HepG2 (cell line): ENCODE results near the gene BBC3. TPM values are rescaled to one million over a fixed set of nuclear protein-coding genes. Genes with fewer than 3 reads are reported as not detected.

ENCODE experiments used
- ATAC-seq: fragments of 200-7000 bp; cut with Tn5 transposase; 3 replicates; pipeline ENCODE4 v1.9.1; 2020; ENCODE audit warnings: mild to moderate bottlenecking, moderate library complexity
- BruUV-seq: library from RNA; stranded (reverse); fragments of 400-500 nt; replicated peaks from 2 replicates; lab custom pipeline; 2021; lab: Mats Ljungman, UMichigan
- CTCF ChIA-PET: fragments of 300-600 bp; formaldehyde crosslinking; extraction: SDS; loops from one replicate; lab custom pipeline; 2021; ENCODE audit warnings: low total read pairs, inconsistent platforms, low intra/inter-chr PET ratio; lab: Yijun Ruan, JAX
- POLR2A ChIA-PET: fragments of 350-600 bp; sonication (Branson Sonifier 250); formaldehyde crosslinking; loops from one replicate; lab custom pipeline; 2020; ENCODE audit warnings: antibody characterized with exemption, inconsistent platforms; lab: Yijun Ruan, JAX
- DNase-seq: peaks from one replicate; pipeline ENCODE4 v3.0.0-alpha.2; 2015; ENCODE audit warnings: low spot score
- FAIRE-seq: peaks from 3 replicates; lab custom pipeline; 2011; peaks lifted over from hg19 to GRCh38; lab: Jason Lieb, UNC
- H2AFZ ChIP-seq: one replicate; pipeline ENCODE4 v1.6.1; 2011; ENCODE audit warnings: low read length, inconsistent platforms
- H3K27ac ChIP-seq: fragments of 300-600 bp; 3 replicates; pipeline ENCODE4 v1.8.0; 2011; ENCODE audit warnings: mixed run types, mild to moderate bottlenecking, mixed read lengths, low read length, inconsistent platforms; ENCODE audit not compliant: insufficient read depth; ENCODE audit errors: extremely low read length
- H3K27me3 ChIP-seq, 2 experiments: fragments of 200-600 bp in 1 of 2; 2 replicates in 1 of 2; 3 replicates in 1 of 2; pipeline versions ENCODE4 v1.6.0 to v1.8.0; 2011; ENCODE audit warnings: low read length in 2 of 2, mild to moderate bottlenecking in 2 of 2, moderate library complexity in 2 of 2, inconsistent platforms in 1 of 2; ENCODE audit not compliant: insufficient read depth in 2 of 2, control insufficient read depth in 1 of 2
- H3K36me3 ChIP-seq, 2 experiments: fragments of 200-600 bp in 1 of 2; replicated peaks in 1 of 2; 2 replicates in 1 of 2; 3 replicates in 1 of 2; pipeline versions ENCODE4 v1.5.1 to v1.8.0; 2011; ENCODE audit warnings: low read length in 2 of 2, inconsistent platforms in 1 of 2; ENCODE audit not compliant: insufficient read depth in 2 of 2, control insufficient read depth in 1 of 2
- H3K4me1 ChIP-seq: 2 replicates; pipeline ENCODE4 v1.5.1; 2012; ENCODE audit warnings: low read length, inconsistent platforms; ENCODE audit not compliant: insufficient read depth
- H3K4me2 ChIP-seq: 2 replicates; pipeline ENCODE4 v1.6.0; 2011; ENCODE audit warnings: low read depth, low read length, inconsistent platforms
- H3K4me3 ChIP-seq, 3 experiments: fragments of 200-600 bp in 1 of 3; sonication (generic), shearing (Covaris generic) in 1 of 3; replicated peaks in 1 of 3; 2 replicates each; pipeline ENCODE4 v1.5.1; 2011 to 2016; ENCODE audit warnings: low read length in 3 of 3, inconsistent platforms in 2 of 3, low read depth in 2 of 3, mild to moderate bottlenecking in 2 of 3, control low read depth in 1 of 3, mixed read lengths in 1 of 3; ENCODE audit not compliant: insufficient read depth in 1 of 3
- H3K79me2 ChIP-seq: one replicate; pipeline ENCODE4 v1.6.1; 2011; ENCODE audit warnings: low read length, inconsistent platforms; ENCODE audit not compliant: insufficient read depth
- H3K9ac ChIP-seq: 2 replicates; pipeline ENCODE4 v1.6.0; 2011; ENCODE audit warnings: mild to moderate bottlenecking, low read depth, low read length, inconsistent platforms; ENCODE audit not compliant: insufficient read depth
- H3K9me3 ChIP-seq: 2 replicates; pipeline ENCODE4 v1.5.1; 2012; ENCODE audit warnings: mild to moderate bottlenecking, low read length
- H4K20me1 ChIP-seq: 2 replicates; pipeline ENCODE4 v1.6.0; 2011; ENCODE audit warnings: inconsistent platforms, mild to moderate bottlenecking, low read length, moderate library complexity; ENCODE audit not compliant: insufficient read depth
- ATF3 ChIP-seq: sonication (generic); formaldehyde crosslinking; IDR thresholded peaks from 2 replicates; pipeline ENCODE4 v1.4.0; 2020; ENCODE audit warnings: missing genetic modification reagents
- CENPBD1 ChIP-seq: sonication (generic); formaldehyde crosslinking; IDR thresholded peaks from 2 replicates; pipeline ENCODE4 v1.8.0; 2022; ENCODE audit warnings: missing genetic modification reagents, low read depth, mild to moderate bottlenecking, borderline replicate concordance
- FOXK1 ChIP-seq: sonication (generic); formaldehyde crosslinking; IDR thresholded peaks from 2 replicates; pipeline ENCODE4 v1.4.0; 2020; ENCODE audit warnings: low read depth, missing genetic modification reagents, borderline replicate concordance
- HMG20A ChIP-seq: IDR thresholded peaks from 2 replicates; pipeline ENCODE4 v1.6.1; 2016; ENCODE audit warnings: borderline replicate concordance
- HOXA9 ChIP-seq: sonication (generic); formaldehyde crosslinking; IDR thresholded peaks from 2 replicates; pipeline ENCODE4 v1.8.1; 2022; ENCODE audit warnings: missing genetic modification reagents, mild to moderate bottlenecking, moderate library complexity, borderline replicate concordance
- KDM5A ChIP-seq: fragments of 200-600 bp; sonication (generic); IDR thresholded peaks from 2 replicates; pipeline ENCODE4 v1.7.0; 2018; ENCODE audit warnings: antibody characterized with exemption, mild to moderate bottlenecking, low read length, borderline replicate concordance
- KMT2A ChIP-seq: sonication (generic); formaldehyde crosslinking; IDR thresholded peaks from 2 replicates; pipeline ENCODE4 v1.4.0; 2020; ENCODE audit warnings: missing genetic modification reagents
- MED1 ChIP-seq: sonication (generic); formaldehyde crosslinking; IDR thresholded peaks from 2 replicates; pipeline ENCODE4 v1.4.0; 2020; ENCODE audit warnings: missing genetic modification reagents
- NFYC ChIP-seq: IDR thresholded peaks from 2 replicates; pipeline ENCODE4 v1.6.1; 2016; ENCODE audit warnings: missing genetic modification reagents, missing compliant biosample characterization
- SMAD1 ChIP-seq: sonication (generic); formaldehyde crosslinking; IDR thresholded peaks from 2 replicates; pipeline ENCODE4 v1.4.0; 2020; ENCODE audit warnings: missing genetic modification reagents, low read depth, mild to moderate bottlenecking, borderline replicate concordance
- SP140L ChIP-seq: sonication (generic); formaldehyde crosslinking; IDR thresholded peaks from 2 replicates; pipeline ENCODE4 v1.4.0; 2020; ENCODE audit warnings: missing genetic modification reagents, borderline replicate concordance
- TFDP2 ChIP-seq: sonication (generic); formaldehyde crosslinking; IDR thresholded peaks from 2 replicates; pipeline ENCODE4 v1.4.0; 2020; ENCODE audit warnings: missing genetic modification reagents
- ZNF264 ChIP-seq: sonication (generic); formaldehyde crosslinking; IDR thresholded peaks from 2 replicates; pipeline ENCODE4 v1.4.0; 2020; ENCODE audit warnings: missing genetic modification reagents
- ZNF350 ChIP-seq: sonication (generic); formaldehyde crosslinking; IDR thresholded peaks from 2 replicates; pipeline ENCODE4 v1.4.0; 2020; ENCODE audit warnings: mild to moderate bottlenecking, low read depth, missing genetic modification reagents, borderline replicate concordance
- ZNF691 ChIP-seq: sonication (generic); formaldehyde crosslinking; IDR thresholded peaks from 2 replicates; pipeline ENCODE4 v1.4.0; 2020; ENCODE audit warnings: missing genetic modification reagents, low read depth, mild to moderate bottlenecking, borderline replicate concordance
- ZNF891 ChIP-seq: sonication (generic); formaldehyde crosslinking; IDR thresholded peaks from 2 replicates; pipeline ENCODE4 v1.5.0; 2020; ENCODE audit warnings: mild to moderate bottlenecking, missing genetic modification reagents
- WGBS: methylation state at CpG from one replicate; pipeline ENCODE4 v1.1.6; 2017; ENCODE audit warnings: low lambda C conversion rate; 5-methylcytosine and 5-hydroxymethylcytosine counted together
- in situ Hi-C: cut with HindIII; loops from 2 replicates; pipeline ENCODE4 v1.10.0; 2017; ENCODE audit warnings: low pct_unique_long_range_greater_than_20kb; ENCODE audit not compliant: extremely low pct_ligation_motif_present
- intact Hi-C: fragments of 100-400 bp; cut with micrococcal nuclease; formaldehyde crosslinking; loops from one replicate; pipeline ENCODE4 v1.10.0; 2022; ENCODE audit not compliant: unreplicated experiment
- polyA plus RNA-seq, 8 experiments: library from polyadenylated mRNA; depleted of rRNA in 3 of 8; stranded (reverse) in 7 of 8; unstranded in 1 of 8; fragments of >200 nt; fragmentation: Illumina TruSeq in 4 of 8; extraction: Trizol in 4 of 8; gene quantifications; 2 replicates each; pipeline versions ENCODE4 v1.2.1 to v1.2.3, GENCODE V29; 2011 to 2016; ENCODE audit warnings: low read depth in 4 of 8, missing spikeins in 1 of 8, mixed read lengths in 1 of 8; ENCODE audit not compliant: insufficient read depth in 1 of 8
- total RNA-seq, 5 experiments: library from RNA; depleted of rRNA; stranded (reverse); fragments of >200 nt; fragmentation: Illumina TruSeq; extraction: Trizol; gene quantifications; 2 replicates each; pipeline ENCODE4 v1.2.3, GENCODE V29; 2016; ENCODE audit warnings: low read depth in 1 of 5
- TF ChIP-seq, protein P1 (sequence below): sonication (generic); formaldehyde crosslinking; IDR thresholded peaks from 2 replicates; pipeline ENCODE4 v1.4.0; 2020; ENCODE audit warnings: mild to moderate bottlenecking, missing genetic modification reagents

Gene BBC3
- total and polyA plus RNA-seq, 2 of the 13 experiments (the other 11 are each of a cell fraction or from before 2014, with no cell fraction given): 6.1 to 8.8 TPM

- no TSS peak for BruUV-seq
- Histone ChIP-seq H4K20me1 (peaks cover 20% of the 10 kb centered on the region), H3K27ac (peak overlapping the region; percentile 93), H3K9ac (peak overlapping the region; percentile 99), H3K36me3 (peaks cover 5 to 11% of the 10 kb centered on the region in 2 experiments; a peak in 4 of 5 replicates), H3K27me3 (peaks cover 0 to 4% of the 10 kb centered on the region in 2 experiments; a peak in 1 of 5 replicates), H3K4me3 (peak overlapping the region; percentile 94 to 100 (median 95)), H3K9me3 (no peaks in the 10 kb centered on the region), H3K4me2 (peak overlapping the region; percentile 94), H3K79me2 (peaks cover 23% of the 10 kb centered on the region), H3K4me1 (peaks cover 38% of the 10 kb centered on the region), H2AFZ (no peak overlapping the region)
- under 1% methylated on average over 20 of the region's 27 CpGs for WGBS
- in situ Hi-C loops (no loop called here), intact Hi-C loops (no loop called here)
- ATAC-seq (peak; percentile 16), DNase-seq (peak; percentile 88), FAIRE-seq (peak; percentile 85)
- POLR2A ChIA-PET: interaction anchor here (0.6 to 4.3 kb wide), 14 partner anchors 10 to 183 kb away, joined by 3 to 93 read pairs (median 18); partner anchors contain the start of genes CCDC9, SAE1 and ZC3H4
- CTCF ChIA-PET: no interaction called here
- TF ChIP-seq CENPBD1 (no peak; the same call in 1 of the 2 replicates), HMG20A (CRISPR knock-in tag) (peak; percentile 21; the same call in 1 of the 2 replicates), KDM5A (peak; percentile 52; the same call in 1 of the 2 replicates), ATF3 (CRISPR knock-in tag) (0 out of 2 replicates have a peak, but pooled peaks have one; percentile 31), FOXK1 (no peak), ZNF264 (CRISPR knock-in tag) (peak; percentile 54; the same call in 1 of the 2 replicates), KMT2A (CRISPR knock-in tag) (no peak), NFYC (CRISPR knock-in tag) (no peak), MED1 (CRISPR knock-in tag) (peak; percentile 52; the same call in 1 of the 2 replicates), SP140L (0 out of 2 replicates have a peak, but pooled peaks have one; percentile 60), ZNF350 (CRISPR knock-in tag) (peak; percentile 80), SMAD1 (CRISPR knock-in tag) (no peak), ZNF691 (CRISPR knock-in tag) (peak; percentile 23; the same call in 1 of the 2 replicates), HOXA9 (CRISPR knock-in tag) (no peak), TFDP2 (peak; percentile 35), ZNF891 (CRISPR knock-in tag) (no peak)
- TF ChIP-seq, protein P1, sequence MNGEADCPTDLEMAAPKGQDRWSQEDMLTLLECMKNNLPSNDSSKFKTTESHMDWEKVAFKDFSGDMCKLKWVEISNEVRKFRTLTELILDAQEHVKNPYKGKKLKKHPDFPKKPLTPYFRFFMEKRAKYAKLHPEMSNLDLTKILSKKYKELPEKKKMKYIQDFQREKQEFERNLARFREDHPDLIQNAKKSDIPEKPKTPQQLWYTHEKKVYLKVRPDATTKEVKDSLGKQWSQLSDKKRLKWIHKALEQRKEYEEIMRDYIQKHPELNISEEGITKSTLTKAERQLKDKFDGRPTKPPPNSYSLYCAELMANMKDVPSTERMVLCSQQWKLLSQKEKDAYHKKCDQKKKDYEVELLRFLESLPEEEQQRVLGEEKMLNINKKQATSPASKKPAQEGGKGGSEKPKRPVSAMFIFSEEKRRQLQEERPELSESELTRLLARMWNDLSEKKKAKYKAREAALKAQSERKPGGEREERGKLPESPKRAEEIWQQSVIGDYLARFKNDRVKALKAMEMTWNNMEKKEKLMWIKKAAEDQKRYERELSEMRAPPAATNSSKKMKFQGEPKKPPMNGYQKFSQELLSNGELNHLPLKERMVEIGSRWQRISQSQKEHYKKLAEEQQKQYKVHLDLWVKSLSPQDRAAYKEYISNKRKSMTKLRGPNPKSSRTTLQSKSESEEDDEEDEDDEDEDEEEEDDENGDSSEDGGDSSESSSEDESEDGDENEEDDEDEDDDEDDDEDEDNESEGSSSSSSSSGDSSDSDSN (CRISPR knock-in tag): no peak; the same call in 1 of the 2 replicates
These were observed 3.4 kb downstream of the BBC3 start for GRCh38 chr19:47227352-47228167.
